GM18873 (cell line): ENCODE data around the gene PRKN.

Experiments
- ATAC-seq: cut with Tn5 transposase; IDR thresholded peaks from one replicate; pipeline ENCODE4 v1.9.1; 2021; ENCODE audit warnings: mild to moderate bottlenecking, moderate library complexity, moderate number of reproducible peaks; ENCODE audit not compliant: unreplicated experiment, low FRiP score

The PRKN gene

DNA sequence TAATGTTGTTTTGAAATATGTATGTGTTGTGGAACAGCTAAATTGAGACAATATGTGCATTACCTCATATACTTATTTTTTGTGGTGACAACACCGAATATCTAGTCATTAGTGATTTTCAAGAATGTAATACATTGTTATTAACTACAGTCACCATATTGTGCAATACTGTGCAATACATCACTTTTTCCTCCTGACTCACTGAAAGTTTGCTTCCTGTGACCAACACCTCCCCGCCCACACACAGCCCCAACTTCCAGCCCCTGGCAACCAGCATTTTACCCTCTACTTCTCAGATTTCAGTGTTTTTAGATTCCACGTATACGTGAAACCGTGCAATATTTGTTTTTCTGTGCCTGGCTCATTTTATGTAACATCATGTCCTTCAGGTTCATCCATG is 627.9 kb downstream of the PRKN start:
- ATAC-seq, result no peak

DNA sequence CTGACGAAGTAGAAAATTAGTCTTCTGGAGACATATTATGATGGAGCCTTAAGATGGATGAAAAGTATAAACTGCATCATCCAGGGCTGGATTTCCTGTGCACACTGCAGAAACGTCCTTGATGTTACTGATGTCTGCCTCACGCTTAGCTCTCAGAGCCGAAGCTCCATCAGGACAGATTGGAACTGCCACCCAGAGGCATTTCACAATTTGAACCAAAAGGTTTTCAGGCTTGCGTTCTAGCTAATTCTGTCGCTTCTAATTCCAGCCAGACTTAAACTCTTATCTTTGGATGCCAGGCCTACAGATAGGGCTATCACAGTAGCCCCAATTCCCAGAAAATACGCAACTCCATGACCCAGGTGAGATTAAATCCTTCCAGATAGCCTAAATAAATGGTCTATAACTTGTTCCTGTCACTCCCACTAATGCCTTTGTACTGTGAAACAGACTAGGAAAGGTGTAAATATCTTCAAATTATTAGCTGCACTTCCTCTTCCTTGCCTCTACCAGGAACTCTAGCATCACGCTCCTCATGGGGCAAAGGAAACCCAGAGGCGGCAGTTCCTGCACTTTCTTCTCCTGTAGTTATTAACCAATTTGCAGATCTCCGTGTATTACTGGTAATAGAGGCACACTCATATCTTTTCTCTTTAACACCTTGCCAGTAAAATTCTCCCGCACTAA is 634.6 kb downstream of the PRKN start:
- ATAC-seq, result no peak

DNA sequence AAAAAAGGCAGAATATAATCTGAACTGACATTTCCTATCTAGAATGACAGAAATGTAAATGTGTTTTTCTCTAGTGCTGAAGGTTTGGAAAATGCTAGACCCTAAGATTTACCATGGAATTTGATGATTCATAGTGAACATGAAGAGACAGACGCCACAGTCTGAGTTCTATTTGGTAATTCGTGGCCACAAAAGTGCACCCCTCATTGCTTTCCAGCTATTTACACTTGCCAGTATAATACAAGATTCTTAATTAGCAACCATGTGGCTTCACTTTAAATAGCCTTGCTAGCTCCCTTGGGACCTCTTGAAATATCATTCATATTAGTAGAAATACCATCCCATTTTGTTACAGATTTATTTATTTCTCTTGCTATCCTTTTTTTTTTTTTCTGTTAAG is 636.8 kb downstream of the PRKN start:
- ATAC-seq, result no peak

DNA sequence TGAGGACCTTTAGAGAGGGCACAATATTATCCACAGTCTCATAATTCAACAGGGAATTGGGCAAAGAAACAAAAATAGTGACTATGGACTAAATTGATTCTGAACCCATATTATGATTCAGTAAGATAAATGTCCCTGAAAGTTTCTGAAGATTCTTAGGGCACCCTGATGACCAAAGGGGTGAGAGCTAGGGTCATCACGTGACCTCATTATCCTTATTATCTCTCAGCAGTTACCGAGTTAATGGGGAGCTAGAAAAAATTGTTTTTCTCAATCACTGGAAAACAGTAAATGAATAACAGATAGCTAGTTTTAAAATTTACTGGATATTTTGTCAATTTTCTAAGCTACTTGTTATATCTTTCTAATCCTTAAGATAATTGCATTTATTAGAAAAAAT is 639.5 kb downstream of the PRKN start:
- ATAC-seq, result no peak

DNA sequence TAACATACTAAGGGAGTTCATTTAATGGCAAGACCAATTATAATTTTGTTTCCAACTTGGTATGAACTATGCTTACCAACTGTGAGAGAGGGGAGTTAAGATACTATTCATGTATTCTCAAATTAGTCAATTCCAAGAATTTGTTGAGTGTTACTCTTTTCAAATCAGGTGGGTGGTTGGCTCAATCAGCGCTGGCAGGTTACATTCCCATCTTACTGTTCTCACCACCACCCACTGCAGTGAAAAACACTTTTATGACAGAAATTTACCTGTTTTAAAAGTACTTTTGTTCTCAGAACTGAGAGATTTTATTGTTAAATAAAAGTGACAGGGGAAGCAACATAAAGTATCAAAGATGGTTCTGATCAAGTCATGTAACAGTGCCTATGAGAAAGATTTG is 642.0 kb downstream of the PRKN start:
- ATAC-seq, result no peak

DNA sequence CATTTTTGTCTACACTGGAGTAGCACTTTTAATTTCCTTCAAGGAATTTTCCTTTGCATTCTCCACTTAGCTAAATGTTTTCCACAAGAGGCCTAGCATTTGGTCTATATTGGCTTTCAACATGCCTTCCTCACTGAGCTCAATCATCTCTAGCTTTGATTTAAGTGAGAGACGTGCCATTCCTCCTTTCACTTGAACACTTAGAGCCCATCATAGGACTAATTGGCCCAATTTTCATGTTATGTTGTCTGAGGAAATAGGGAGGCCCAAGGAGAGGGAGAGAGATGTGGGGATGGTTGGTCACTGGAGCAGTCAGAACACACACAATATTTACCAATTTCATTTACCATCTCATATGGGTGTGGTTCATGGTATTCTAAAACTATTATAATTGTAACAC is 645.0 kb downstream of the PRKN start:
- ATAC-seq, result no peak

DNA sequence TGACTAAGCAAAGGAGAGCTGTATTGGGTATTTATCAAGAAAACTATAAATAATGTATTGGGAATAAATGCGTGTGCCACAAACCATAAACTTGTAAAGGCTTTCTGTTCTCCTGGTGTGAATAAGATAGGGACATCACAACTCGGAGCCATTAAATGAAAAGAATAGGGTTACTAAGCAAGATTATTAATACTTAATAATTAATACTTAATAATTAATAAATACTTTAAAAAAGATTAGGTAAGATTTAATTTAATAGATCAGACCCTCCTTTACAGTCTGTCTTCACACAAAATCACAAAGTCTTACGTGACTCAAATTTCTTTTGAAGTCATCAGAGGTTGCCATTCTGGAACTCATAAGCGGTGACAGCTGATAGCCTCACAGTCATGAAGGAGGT is 648.9 kb downstream of the PRKN start:
- no peak for ATAC-seq

DNA sequence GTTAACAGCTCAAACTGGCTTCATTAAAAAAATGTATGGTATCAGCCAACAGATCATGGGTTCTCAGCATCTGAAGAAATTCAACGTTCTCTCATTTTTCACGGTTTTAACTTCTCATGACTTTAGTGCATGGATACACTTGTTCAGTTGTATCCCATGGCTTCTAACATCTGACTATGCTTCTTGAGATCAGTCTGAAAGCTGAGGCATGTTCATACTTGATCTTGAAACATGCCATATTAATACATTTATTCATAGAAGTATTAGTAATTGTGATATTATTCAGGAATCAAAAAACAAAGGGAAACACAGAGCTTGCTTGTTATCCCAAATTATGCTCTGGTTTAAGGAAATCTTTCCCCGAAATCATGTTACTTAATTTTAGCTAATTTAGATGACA is 649.4 kb downstream of the PRKN start:
- ATAC-seq, result no peak

DNA sequence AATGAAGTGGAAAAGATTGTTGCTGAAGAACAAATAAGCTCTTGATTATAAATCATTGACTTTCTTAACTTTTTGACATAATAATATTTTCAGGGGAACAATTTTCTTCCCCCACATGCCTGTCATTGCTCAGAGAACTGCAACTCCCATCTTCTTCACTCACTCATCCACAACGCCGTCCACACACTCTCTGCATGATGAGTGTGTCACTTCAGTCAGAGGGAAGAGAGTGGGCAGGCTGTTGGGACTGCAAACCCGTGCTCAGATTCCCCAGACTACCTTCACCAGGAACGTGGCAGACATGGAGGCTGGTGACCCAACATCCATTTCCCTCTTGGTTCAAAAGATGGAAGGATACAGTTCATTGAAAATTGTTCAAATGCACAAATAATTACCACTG is 650.8 kb downstream of the PRKN start:
- no peak for ATAC-seq

DNA sequence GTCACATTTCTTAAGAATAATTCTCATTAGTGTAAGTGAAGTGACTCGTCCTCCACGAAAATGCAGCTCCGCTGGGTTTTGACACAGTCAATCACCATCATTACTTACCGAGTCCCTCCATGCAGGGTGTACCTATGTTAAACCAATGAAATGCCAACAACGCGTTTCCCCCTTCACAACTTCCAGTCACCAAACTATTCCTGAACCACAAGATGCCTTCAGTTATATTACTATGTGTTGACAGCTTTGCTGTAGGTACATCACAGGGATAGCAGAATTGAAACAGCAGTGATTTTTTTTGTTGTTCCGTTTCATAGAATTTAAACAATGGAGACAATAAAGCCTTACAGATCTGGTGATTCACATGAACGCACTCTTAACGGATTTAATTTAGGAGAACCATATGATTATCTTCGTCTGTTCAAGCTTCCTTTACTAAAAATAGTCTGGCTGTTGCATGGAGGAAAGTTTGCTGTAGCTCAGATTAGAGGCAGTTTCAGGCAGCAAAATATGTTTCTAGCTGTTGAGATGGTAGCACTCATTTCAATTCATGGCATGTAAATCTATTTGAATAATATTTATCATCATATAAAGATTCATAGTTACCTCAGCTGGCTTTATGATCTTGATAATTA is 652.8 kb downstream of the PRKN start:
- no peak for ATAC-seq

DNA sequence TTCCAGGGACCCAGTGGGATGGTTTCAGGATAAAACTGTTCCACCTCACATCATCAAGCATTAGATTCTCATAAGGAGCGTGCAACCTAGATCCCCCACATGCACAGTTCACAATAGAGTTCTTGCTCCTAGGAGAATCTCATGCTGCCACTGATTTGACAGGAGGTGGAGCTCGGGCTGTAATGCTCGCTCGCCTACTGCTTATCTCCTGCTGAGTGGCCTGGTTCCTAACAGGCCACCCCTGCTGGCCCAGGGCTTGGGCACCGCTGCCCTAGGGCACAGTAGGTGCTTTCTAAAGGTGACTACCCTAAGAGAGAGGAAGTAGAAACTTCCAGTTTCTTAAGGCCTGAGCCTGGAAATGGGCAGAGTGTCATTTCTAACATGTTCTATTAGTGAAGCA is 656.9 kb downstream of the PRKN start:
- no peak for ATAC-seq

DNA sequence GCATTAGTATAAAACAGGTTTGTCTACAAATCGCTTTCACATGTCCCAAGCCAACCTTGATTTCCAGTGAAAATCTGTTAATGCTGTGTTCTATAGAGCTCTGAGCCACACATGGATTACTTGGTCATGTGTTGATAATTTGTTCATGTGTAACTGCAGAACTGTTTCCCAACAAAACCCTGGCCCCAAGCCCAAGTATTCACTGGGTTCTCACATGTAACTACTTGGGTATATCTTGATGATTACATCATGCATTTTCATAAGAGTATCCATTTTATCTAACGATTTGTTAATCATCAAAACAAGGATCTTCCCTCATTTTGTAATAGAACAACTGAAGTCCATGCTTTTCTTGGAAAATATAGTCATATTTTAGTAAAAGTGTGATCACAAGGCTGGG is 657.6 kb downstream of the PRKN start:
- ATAC-seq, result no peak

DNA sequence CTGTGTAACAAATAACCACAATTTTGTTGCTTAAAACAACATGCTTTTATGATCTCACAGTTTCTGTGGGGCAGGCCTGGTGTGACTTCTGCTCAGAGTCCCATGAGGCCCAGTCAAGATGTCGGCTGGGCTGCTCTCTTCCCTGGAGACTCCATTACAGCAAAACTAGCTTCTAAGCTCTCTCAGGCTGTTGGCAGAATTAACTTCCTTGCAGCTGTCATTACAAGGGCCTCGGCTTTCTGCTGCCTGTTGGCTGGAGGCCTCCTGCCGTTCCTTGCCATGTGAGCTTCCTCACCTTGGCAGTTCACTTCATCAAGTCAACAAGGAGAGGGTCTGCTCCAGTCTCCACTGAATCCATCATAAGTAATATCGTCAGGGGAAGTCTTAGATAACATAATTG is 659.2 kb downstream of the PRKN start:
- no peak for ATAC-seq

DNA sequence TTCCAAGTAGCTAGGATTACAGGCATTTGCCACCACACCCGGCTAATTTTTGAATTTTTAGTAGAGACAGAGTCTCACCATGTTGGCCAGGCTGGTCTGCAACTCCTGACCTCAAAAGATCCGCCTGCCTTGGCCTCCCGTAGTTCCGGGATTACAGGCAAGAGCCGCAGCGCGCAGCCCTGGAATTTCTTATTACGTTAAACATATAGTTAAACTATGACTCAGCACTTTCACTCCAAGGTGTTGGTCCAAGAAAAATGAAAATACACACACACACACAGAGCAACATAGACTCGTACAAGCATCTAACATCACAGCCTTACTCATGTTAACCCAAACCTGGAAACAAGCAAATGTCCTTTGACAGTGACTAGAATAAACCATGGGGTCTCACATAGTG is 663.9 kb downstream of the PRKN start:
- no peak for ATAC-seq

DNA sequence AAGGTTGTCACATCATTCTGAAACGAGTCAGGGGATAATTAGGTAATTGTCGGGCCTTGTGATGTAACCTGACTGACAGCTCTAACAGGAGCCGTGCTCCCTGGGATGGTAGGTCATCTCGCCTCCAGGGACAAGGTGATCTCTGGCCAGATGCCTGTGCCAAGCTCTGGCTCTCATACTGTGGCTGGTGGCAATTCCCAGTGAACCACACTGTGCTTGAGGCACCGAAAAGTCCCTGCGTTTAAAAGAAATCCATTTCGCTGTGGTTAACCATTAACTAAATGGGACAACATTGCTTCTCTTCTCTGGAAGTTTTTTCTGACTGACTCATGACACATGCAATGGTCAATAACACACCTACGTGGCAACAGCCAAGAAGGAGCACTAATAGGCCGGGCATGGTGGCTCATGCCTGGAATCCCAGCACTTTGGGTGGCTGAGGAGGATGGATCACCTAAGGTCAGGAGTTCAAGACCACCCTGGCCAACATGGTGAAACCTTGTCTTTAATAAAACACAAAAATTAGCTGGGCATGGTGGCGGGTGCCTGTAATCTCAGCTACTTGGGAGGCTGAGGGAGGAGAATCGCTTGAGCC is 669.2 kb downstream of the PRKN start:
- no peak for ATAC-seq

DNA sequence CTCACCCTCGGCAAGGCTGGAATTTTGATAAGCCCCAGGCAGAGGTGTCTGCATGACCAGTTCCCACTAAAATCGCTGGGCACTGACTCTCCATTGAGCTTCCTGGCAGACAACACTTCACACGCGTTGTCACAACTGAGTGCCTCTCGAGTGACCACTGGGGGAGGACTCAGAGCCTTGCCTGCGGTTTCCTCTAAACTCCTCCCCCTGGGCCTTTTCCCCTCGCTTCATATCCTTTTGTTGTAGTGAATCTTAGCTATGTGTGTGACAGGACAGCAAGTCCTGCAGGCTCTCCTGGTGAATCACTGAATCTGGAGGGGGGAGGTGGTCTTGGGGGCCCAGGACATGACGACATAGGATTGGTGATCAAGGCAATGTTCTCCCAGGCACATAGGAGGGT is 670.8 kb downstream of the PRKN start:
- no peak for ATAC-seq

DNA sequence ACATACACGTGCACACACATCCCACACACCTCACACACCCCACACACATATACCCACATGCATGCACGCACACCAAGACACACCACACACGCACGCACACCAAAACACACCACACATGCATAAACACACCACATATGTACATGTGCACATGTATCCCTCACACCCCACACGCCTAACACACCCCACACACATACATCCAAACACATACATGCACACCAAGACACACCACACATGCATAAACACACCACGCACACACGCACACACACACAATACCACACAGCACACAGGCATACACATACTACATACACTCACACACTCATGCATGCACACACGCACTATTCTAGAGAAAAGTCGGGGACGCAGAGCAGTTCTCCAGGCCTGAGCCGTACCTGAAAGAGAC is 671.5 kb downstream of the PRKN start:
- no peak for ATAC-seq

DNA sequence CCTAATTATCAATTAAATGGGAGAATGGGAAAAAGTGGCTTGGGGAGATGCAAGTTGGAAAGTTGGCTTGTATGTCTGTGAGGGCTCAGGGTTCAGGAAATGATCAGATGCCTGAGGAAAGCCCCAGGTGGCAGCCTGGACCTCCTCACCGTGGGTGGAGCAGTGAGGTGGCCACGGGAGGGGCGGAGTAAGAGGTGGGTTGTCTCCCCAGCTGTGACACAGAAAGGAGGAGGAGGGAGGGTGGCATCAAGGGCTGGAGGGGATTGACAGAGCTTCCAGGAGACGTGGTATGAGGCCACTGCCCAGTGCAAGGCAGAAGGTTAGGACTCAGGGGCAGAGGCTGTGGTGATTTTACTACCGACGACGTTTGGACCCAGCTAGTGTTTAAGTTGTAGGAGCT is 672.2 kb downstream of the PRKN start:
- ATAC-seq, result no peak

DNA sequence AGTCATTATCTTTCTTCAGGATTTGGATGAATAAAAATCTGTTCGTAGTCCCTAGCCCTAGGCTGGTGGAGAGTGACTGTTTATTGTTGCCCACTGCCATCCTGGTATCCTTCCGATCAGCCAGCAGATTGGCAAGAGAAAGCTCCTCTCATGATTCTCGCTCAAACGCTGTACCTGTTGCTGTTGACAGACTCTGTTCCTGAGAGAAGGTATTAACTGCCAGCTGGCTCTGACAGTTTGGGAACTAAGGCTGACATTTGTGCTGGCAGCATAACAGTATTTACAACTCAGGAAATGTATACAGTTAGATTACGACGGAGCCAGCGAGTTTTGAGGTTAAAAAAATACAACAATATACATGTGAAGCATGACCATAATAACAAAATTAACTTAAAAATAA is 674.5 kb downstream of the PRKN start:
- ATAC-seq, result no peak

DNA sequence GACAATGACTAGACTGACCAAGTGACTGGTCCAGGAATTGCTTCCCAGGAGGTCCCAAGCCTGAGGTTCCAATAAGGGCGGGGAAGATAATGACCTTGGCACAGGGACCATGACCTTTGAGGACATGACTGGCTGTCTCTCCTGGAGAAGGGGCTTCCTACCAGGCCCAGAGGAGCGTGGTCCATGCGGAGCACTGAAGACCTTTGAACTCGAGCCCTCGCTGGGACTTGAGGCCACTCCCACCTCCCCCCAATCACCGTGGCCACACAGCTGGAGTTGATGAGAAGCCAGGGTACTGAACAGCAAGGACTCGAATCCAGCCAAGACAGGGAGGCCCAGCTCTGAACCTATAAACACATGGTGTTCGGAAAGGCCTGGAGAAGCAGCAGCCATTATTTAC is 677.0 kb downstream of the PRKN start:
- ATAC-seq, result no peak

DNA sequence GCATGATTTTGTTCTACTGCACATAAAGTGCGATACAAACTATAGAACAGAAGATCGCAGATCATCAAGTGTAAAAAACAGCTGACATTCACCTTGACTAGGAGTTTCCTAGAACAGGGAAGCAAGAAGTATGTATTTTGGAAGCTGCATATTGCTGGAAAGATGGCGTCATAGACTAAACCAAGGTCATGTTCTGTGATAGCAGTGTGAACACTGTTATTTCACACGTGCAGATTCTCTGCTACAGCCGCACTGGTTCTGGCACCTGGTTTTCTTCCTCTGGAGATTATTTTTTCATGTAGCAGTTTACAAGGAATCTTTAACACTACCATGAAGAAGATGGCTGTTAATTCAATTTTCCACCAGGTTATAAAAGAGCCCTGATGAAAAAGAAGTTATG is 681.2 kb downstream of the PRKN start:
- ATAC-seq, result no peak

DNA sequence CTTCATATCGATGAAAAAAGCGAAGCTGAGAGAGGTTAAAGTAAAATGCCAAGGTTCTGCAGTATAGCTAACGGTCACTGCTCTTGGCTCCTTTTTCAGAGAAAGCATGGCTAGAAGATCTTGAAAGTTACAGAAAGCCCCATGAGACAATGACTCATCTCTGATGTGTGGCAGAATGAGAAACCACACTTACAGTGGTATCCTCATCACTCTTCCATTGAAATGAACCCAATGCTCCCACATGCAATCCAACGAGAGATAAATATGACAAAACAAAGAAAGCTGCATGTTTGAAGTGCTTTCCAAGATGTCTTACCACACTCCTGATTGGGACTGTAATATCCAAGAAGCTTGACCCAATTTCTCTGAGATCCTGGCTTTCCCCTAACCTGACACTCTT is 694.9 kb downstream of the PRKN start:
- no peak for ATAC-seq
